A549 (cell line): ENCODE results near the gene CCDC14. TPM values are rescaled to one million over a fixed set of nuclear protein-coding genes. Genes with fewer than 3 reads are reported as not detected.

Experiments used
- ATAC-seq, 2 experiments: fragments of 200-7000 bp in 1 of 2; fragments of >200 bp in 1 of 2; cut with Nextera tagmentation in 1 of 2; cut with Tn5 transposase in 1 of 2; 3 replicates each; pipeline versions ENCODE4 v1.8.0 to v1.9.1; 2018 to 2020; ENCODE audit warnings: mild to moderate bottlenecking in 1 of 2, moderate library complexity in 1 of 2
- CTCF ChIA-PET: fragments of 300-600 bp; sonication (Branson Sonifier 250); formaldehyde crosslinking; extraction: SDS; loops from one replicate; lab custom pipeline; 2021; ENCODE audit warnings: antibody characterized with exemption, inconsistent platforms; lab: Yijun Ruan, JAX
- POLR2A ChIA-PET: fragments of 350-600 bp; formaldehyde crosslinking; extraction: SDS; loops from one replicate; lab custom pipeline; 2021; ENCODE audit warnings: antibody characterized with exemption, inconsistent platforms; lab: Yijun Ruan, JAX
- DNase-seq, 2 experiments: peaks; one replicate each; pipeline versions ENCODE4 v3.0.0 to v3.0.0-alpha.2; 2011 to 2016; ENCODE audit warnings: low read depth in 1 of 2, low spot score in 1 of 2
- FAIRE-seq: peaks from 2 replicates; lab custom pipeline; 2011; peaks lifted over from hg19 to GRCh38; lab: Jason Lieb, UNC
- H3K27ac ChIP-seq, 2 experiments: fragments of >200 bp; sonication (Bioruptor Twin); formaldehyde crosslinking; 3 replicates each; pipeline ENCODE4 v1.5.1; 2016 to 2017
- H3K4me1 ChIP-seq: fragments of >200 bp; sonication (Bioruptor Twin); formaldehyde crosslinking; 3 replicates; pipeline ENCODE4 v1.6.1; 2016
- H3K4me2 ChIP-seq: fragments of >200 bp; sonication (Bioruptor Twin); formaldehyde crosslinking; 3 replicates; pipeline ENCODE4 v1.6.1; 2016
- H3K4me3 ChIP-seq: fragments of >200 bp; sonication (Bioruptor Twin); formaldehyde crosslinking; 3 replicates; pipeline ENCODE4 v1.5.1; 2016
- H3K9me3 ChIP-seq: fragments of >200 bp; sonication (Bioruptor Twin); formaldehyde crosslinking; 3 replicates; pipeline ENCODE4 v1.6.1; 2016
- BHLHE40 ChIP-seq: IDR thresholded peaks from 2 replicates; pipeline ENCODE4 v1.6.1; 2012; ENCODE audit warnings: low read depth, low read length, inconsistent platforms
- CHD4 ChIP-seq: fragments of 200-600 bp; sonication (generic); IDR thresholded peaks from 2 replicates; pipeline ENCODE4 v1.6.1; 2016; ENCODE audit warnings: antibody characterized with exemption, mild to moderate bottlenecking, borderline replicate concordance
- EHMT2 ChIP-seq: fragments of 200-600 bp; sonication (generic); IDR thresholded peaks from 2 replicates; pipeline ENCODE4 v1.6.1; 2016; ENCODE audit warnings: antibody characterized with exemption, low read depth, mild to moderate bottlenecking, moderate library complexity
- EP300 ChIP-seq, 2 experiments: fragments of >200 bp; sonication (Bioruptor Twin); formaldehyde crosslinking; IDR thresholded peaks; 2 replicates in 1 of 2; 3 replicates in 1 of 2; pipeline ENCODE4 v1.6.1; 2016 to 2017
- FOSB ChIP-seq: fragments of 250-450 bp; sonication (Bioruptor Pico); IDR thresholded peaks from 2 replicates; pipeline ENCODE4 v1.5.0; 2020; ENCODE audit warnings: mild to moderate bottlenecking, moderate library complexity
- GATA3 ChIP-seq: IDR thresholded peaks from 2 replicates; pipeline ENCODE4 v1.6.1; 2012; ENCODE audit warnings: borderline replicate concordance
- HOXA7 ChIP-seq: fragments of 250-450 bp; sonication (Bioruptor Pico); IDR thresholded peaks from 2 replicates; pipeline ENCODE4 v1.5.0; 2020; ENCODE audit warnings: mild to moderate bottlenecking, moderate library complexity
- HOXB13 ChIP-seq: fragments of 250-450 bp; sonication (Bioruptor Pico); IDR thresholded peaks from 2 replicates; pipeline ENCODE4 v1.5.0; 2020; ENCODE audit warnings: low read depth, mild to moderate bottlenecking, moderate library complexity
- HOXB5 ChIP-seq: fragments of 250-450 bp; sonication (Bioruptor Pico); IDR thresholded peaks from 2 replicates; pipeline ENCODE4 v1.5.0; 2020; ENCODE audit warnings: mild to moderate bottlenecking, moderate library complexity
- JUN ChIP-seq, 2 experiments: fragments of >200 bp; sonication (Bioruptor Twin); formaldehyde crosslinking; IDR thresholded peaks; 2 replicates in 1 of 2; 3 replicates in 1 of 2; pipeline ENCODE4 v1.6.1; 2016 to 2017
- JUNB ChIP-seq: fragments of >200 bp; sonication (Bioruptor Twin); formaldehyde crosslinking; IDR thresholded peaks from 2 replicates; pipeline ENCODE4 v1.6.1; 2016
- MAFK ChIP-seq: fragments of 450-650 bp; IDR thresholded peaks from 2 replicates; pipeline ENCODE4 v1.6.1; 2014; ENCODE audit not compliant: partially characterized antibody
- NFE2L2 ChIP-seq: fragments of 150-350 bp; conservative IDR thresholded peaks from 2 replicates; pipeline ENCODE4 v1.6.1; 2014; ENCODE audit warnings: low read length
- PHF8 ChIP-seq: fragments of 200-600 bp; sonication (generic); IDR thresholded peaks from 2 replicates; pipeline ENCODE4 v1.6.1; 2016; ENCODE audit warnings: low read depth, mild to moderate bottlenecking, antibody characterized with exemption, moderate library complexity, borderline replicate concordance
- POLR2AphosphoS2 ChIP-seq: conservative IDR thresholded peaks from 2 replicates; pipeline ENCODE4 v1.6.1; 2012; ENCODE audit warnings: low read length, improper control_type of control experiment, inconsistent platforms
- RCOR1 ChIP-seq: fragments of 150-350 bp; IDR thresholded peaks from 2 replicates; pipeline ENCODE4 v1.6.1; 2014; ENCODE audit warnings: antibody characterized with exemption, low read length, low read depth
- RNF2 ChIP-seq: fragments of 200-600 bp; sonication (generic); IDR thresholded peaks from 2 replicates; pipeline ENCODE4 v1.6.1; 2016; ENCODE audit warnings: low read depth, mild to moderate bottlenecking, antibody characterized with exemption, moderate library complexity, borderline replicate concordance
- SREBF2 ChIP-seq: fragments of 450-650 bp; IDR thresholded peaks from 2 replicates; pipeline ENCODE4 v1.6.1; 2014; ENCODE audit warnings: mild to moderate bottlenecking, moderate library complexity
- TFCP2L1 ChIP-seq: fragments of 250-450 bp; sonication (Bioruptor Pico); IDR thresholded peaks from 2 replicates; pipeline ENCODE4 v1.5.0; 2021; ENCODE audit warnings: mild to moderate bottlenecking
- TP53 ChIP-seq: fragments of 250-450 bp; sonication (Bioruptor Pico); IDR thresholded peaks from 2 replicates; pipeline ENCODE4 v1.5.0; 2021; ENCODE audit warnings: mild to moderate bottlenecking, moderate library complexity
- WGBS: methylation state at CpG from one replicate; pipeline ENCODE4 v1.1.6; 2017; ENCODE audit errors: missing lambda C conversion rate; 5-methylcytosine and 5-hydroxymethylcytosine counted together
- polyA plus RNA-seq, 4 experiments: library from polyadenylated mRNA; depleted of rRNA in 3 of 4; stranded (reverse); fragments of >200 nt; fragmentation: RNase III in 1 of 4; extraction: RNeasy Plus Mini Kit Qiagen cat#74134 plus additional on column Dnase treatment in 1 of 4; gene quantifications; 2 replicates in 3 of 4; 3 replicates in 1 of 4; pipeline ENCODE4 v1.2.3, GENCODE V29; 2011 to 2017
- TF ChIP-seq, protein P1 (sequence below): IDR thresholded peaks from 2 replicates; pipeline ENCODE4 v1.6.1; 2012; ENCODE audit warnings: low read depth, borderline replicate concordance
- TF ChIP-seq, protein P2 (sequence below): fragments of >200 bp; sonication (Bioruptor Twin); formaldehyde crosslinking; IDR thresholded peaks from 3 replicates; pipeline ENCODE4 v1.6.1; 2016
- TF ChIP-seq, protein P3 (sequence below): fragments of 250-450 bp; sonication (Bioruptor Pico); IDR thresholded peaks from 2 replicates; pipeline ENCODE4 v1.5.0; 2020; ENCODE audit warnings: low read depth, mild to moderate bottlenecking, moderate library complexity

The CCDC14 gene
- polyA plus RNA-seq, 2 of the 4 experiments (the other 2 are of a cell fraction), result 29.3 to 71.4 TPM

DNA sequence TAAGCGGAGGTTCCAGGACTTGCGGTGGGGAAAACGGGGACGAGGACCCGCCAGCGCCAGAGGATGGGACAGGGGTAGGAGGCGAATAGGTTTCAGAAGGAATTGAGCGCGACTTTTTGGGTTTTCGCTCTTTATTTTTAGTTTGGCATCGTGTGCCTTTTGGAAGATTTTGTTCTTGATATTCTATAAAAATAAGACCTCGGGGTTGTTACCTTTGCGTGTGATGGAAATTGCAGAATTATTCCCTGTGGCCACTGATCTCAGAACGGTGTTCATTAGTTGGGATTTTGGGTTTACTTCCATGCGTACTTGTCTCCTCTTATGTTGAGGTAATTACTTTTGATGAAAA is 453 bp upstream of the CCDC14 start:
- CTCF ChIA-PET, result interaction anchor here (1.2 to 1.4 kb wide), 2 partner anchors 71 to 309 kb away, joined by 3 read pairs; partner anchors contain the start of gene KALRN
- Histone ChIP-seq H3K4me3 (peak overlapping the region; percentile 67), H3K27ac (peak overlapping the region; percentile 87 to 94), H3K9me3 (no peaks in the 10 kb centered on the region), H3K4me2 (peak overlapping the region; percentile 93), H3K4me1 (peaks cover 16% of the 10 kb centered on the region; the same call in 2 of the 3 replicates)
- POLR2A ChIA-PET, result interaction anchor here (0.6 to 1.1 kb wide), 7 partner anchors 8 to 597 kb away, joined by 3 to 7 read pairs (median 4); partner anchors contain the start of gene KALRN
- FAIRE-seq (peak; percentile 13), ATAC-seq (peak; percentile 6 to 17; a peak in 4 of 6 replicates), DNase-seq (no peak)
- TF ChIP-seq CHD4 (no peak), NFE2L2 (no peak), RCOR1 (no peak), TFCP2L1 (no peak), RNF2 (no peak), SREBF2 (no peak), EHMT2 (no peak), HOXB5 (no peak), GATA3 (no peak), HOXA7 (CRISPR knock-in tag) (no peak), FOSB (no peak), HOXB13 (CRISPR knock-in tag) (no peak), JUN (IDR thresholded peaks at IDR 0.05) (no peak; a peak in 1 of 5 replicates)
- TF ChIP-seq, protein P1, sequence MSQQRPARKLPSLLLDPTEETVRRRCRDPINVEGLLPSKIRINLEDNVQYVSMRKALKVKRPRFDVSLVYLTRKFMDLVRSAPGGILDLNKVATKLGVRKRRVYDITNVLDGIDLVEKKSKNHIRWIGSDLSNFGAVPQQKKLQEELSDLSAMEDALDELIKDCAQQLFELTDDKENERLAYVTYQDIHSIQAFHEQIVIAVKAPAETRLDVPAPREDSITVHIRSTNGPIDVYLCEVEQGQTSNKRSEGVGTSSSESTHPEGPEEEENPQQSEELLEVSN, result no peak
- TF ChIP-seq, protein P2, sequence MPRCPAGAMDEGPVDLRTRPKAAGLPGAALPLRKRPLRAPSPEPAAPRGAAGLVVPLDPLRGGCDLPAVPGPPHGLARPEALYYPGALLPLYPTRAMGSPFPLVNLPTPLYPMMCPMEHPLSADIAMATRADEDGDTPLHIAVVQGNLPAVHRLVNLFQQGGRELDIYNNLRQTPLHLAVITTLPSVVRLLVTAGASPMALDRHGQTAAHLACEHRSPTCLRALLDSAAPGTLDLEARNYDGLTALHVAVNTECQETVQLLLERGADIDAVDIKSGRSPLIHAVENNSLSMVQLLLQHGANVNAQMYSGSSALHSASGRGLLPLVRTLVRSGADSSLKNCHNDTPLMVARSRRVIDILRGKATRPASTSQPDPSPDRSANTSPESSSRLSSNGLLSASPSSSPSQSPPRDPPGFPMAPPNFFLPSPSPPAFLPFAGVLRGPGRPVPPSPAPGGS, result no peak
- 3% methylated on average over 15 of the region's 15 CpGs for WGBS

DNA sequence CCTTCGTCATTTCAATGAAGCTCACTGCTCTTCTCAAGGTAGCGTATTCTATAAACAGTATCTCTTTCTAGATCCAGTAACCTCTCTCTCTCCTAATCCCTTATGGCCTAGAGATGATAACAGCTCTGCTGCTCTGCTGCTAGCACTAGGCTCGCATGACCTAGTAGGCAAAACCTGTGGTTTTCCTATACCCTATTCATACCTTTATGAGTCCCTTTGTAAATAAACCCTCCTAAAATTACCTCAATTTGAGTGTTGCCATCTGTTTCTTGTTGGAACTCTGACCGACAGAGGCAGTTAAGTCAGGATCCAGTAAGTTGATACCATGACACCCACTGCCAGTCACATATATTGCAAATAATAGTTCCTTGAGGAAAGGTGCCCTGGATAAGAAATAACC is 7.3 kb downstream of the CCDC14 start:
- Histone ChIP-seq H3K4me3 (no peak overlapping the region), H3K9me3 (no peaks in the 10 kb centered on the region), H3K4me1 (peaks cover 2% of the 10 kb centered on the region; the same call in 1 of the 3 replicates), H3K4me2 (no peak overlapping the region), H3K27ac (no peak overlapping the region)
- FAIRE-seq (no peak), ATAC-seq (no peak), DNase-seq (no peak)
- POLR2A ChIA-PET, result no interaction called here
- CTCF ChIA-PET, result interaction anchor here (1.2 kb wide), 1 partner anchor 606 kb away, joined by 3 read pairs; no protein-coding TSS in a partner anchor
- TF ChIP-seq POLR2AphosphoS2, result no peak
- TF ChIP-seq FOSB, result no peak
- no peak for TF ChIP-seq BHLHE40
- TF ChIP-seq GATA3, result no peak
- TF ChIP-seq TP53 (CRISPR knock-in tag), result no peak
- TF ChIP-seq PHF8, result no peak
- TF ChIP-seq, protein P3, sequence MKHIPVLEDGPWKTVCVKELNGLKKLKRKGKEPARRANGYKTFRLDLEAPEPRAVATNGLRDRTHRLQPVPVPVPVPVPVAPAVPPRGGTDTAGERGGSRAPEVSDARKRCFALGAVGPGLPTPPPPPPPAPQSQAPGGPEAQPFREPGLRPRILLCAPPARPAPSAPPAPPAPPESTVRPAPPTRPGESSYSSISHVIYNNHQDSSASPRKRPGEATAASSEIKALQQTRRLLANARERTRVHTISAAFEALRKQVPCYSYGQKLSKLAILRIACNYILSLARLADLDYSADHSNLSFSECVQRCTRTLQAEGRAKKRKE, result no peak
- TF ChIP-seq EHMT2, result no peak
- TF ChIP-seq SREBF2, result no peak
- no peak for TF ChIP-seq JUNB
- WGBS, result 97% methylated on average over 4 of the region's 4 CpGs

DNA sequence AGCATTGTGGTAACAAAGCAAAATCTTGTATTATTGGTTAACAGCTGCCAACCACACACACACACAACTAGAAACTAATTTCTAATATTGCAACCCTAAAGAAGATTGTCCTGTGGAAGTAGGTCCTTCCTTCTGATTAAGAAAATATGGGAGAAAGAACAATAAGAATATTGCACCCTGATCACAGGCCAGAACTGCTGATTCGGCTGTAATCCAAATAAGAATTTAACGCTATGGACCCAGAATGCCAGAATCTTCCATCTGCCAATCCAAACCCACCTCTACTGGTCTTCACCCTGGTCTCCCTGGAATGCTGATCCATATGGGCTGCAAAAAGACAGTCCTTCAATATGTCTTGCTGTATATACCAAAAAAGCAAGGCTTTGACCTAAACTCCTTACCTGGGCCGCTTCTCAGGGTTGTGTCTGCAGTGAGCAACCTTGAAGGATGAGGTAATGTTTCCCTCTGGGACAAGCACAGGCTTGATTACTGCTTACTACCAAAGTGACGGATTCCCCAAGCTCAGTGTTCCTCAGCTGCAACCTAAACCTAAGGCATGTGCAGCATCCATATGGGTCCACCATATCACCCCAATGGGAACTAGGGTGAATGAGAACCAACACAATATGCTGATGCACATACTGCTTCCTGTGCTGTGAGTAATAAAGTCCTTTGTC is 8.0 kb downstream of the CCDC14 start:
- no peak for FAIRE-seq
- H3K9me3 ChIP-seq, result no peaks in the 10 kb centered on the region
- no peak overlapping the region for H3K27ac ChIP-seq
- CTCF ChIA-PET, result interaction anchor here (1.2 to 1.3 kb wide), 3 partner anchors 12 to 607 kb away, joined by 3 read pairs; no protein-coding TSS in a partner anchor
- DNase-seq, result no peak
- H3K4me3 ChIP-seq, result no peak overlapping the region
- WGBS, result 100% methylated on average over 4 of the region's 4 CpGs
- TF ChIP-seq EP300 (IDR thresholded peaks at IDR 0.05) (no peak), MAFK (peak; percentile 78)
- TF ChIP-seq, all 56 proteins: peak for 1
- Histone ChIP-seq H3K4me1 (no peaks in the 10 kb centered on the region), H3K4me2 (no peak overlapping the region)
- ATAC-seq, result no peak
- POLR2A ChIA-PET, result no interaction called here
